Epithelial cell of proximal tubule (primary cell): Measurements from ENCODE around the gene GRK5. TPM values are rescaled to one million over a fixed set of nuclear protein-coding genes. Genes with fewer than 3 reads are reported as not detected.
"Not testable (repeated sequence)": the region's sequence is repeated elsewhere in the genome, so short reads cannot be mapped to it uniquely, and the experiment has no call there.

Source experiments
- DNase-seq: peaks from one replicate; pipeline ENCODE4 v3.0.0-alpha.2; 2011; ENCODE audit warnings: low read depth
- H3K4me3 ChIP-seq: 2 replicates; pipeline ENCODE4 v1.5.1; 2011; ENCODE audit warnings: low read depth, mild to moderate bottlenecking, low read length
- total RNA-seq: library from RNA; depleted of rRNA; stranded (reverse); fragments of >200 nt; gene quantifications from 2 replicates; pipeline ENCODE4 v1.2.3, GENCODE V29; 2015
- TF ChIP-seq, protein P1 (sequence below): conservative IDR thresholded peaks from 2 replicates; pipeline ENCODE4 v1.5.1; 2012; ENCODE audit warnings: low read depth, mild to moderate bottlenecking, low read length

GRK5 gene
- total RNA-seq, 1 donor from 2014 or later, result 2.8 TPM

- TF ChIP-seq, protein P1, sequence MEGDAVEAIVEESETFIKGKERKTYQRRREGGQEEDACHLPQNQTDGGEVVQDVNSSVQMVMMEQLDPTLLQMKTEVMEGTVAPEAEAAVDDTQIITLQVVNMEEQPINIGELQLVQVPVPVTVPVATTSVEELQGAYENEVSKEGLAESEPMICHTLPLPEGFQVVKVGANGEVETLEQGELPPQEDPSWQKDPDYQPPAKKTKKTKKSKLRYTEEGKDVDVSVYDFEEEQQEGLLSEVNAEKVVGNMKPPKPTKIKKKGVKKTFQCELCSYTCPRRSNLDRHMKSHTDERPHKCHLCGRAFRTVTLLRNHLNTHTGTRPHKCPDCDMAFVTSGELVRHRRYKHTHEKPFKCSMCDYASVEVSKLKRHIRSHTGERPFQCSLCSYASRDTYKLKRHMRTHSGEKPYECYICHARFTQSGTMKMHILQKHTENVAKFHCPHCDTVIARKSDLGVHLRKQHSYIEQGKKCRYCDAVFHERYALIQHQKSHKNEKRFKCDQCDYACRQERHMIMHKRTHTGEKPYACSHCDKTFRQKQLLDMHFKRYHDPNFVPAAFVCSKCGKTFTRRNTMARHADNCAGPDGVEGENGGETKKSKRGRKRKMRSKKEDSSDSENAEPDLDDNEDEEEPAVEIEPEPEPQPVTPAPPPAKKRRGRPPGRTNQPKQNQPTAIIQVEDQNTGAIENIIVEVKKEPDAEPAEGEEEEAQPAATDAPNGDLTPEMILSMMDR, result no peak
- H3K4me3 ChIP-seq, result no peak overlapping the region
- DNase-seq, result no peak
Observed at GRCh38 chr10:119460369-119461195, 253.2 kb downstream of the GRK5 start.

DNA sequence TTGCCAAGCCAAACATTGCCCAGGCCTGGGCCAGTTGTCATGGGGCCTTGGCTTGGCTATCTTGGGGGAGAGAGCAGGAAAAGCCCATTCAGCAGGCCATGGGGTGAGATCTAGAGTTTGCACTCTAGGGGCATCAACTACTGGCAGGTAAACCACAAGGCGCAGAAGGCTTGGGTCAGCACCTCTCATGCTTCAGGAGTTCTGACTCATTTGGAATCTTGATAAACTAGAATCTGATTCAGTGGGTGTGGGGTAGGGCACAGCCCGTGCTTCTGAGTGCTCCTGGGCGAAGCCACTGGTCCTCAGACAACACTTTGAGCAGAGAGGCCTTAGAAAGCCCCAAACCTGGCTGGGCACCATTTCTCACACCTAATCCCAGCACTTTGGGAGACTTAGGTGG lies 254.0 kb downstream of the GRK5 start:
- TF ChIP-seq, protein P1, result peak; percentile 26
- DNase-seq, result peak; percentile 56
- H3K4me3 ChIP-seq, result no peak overlapping the region

DNA sequence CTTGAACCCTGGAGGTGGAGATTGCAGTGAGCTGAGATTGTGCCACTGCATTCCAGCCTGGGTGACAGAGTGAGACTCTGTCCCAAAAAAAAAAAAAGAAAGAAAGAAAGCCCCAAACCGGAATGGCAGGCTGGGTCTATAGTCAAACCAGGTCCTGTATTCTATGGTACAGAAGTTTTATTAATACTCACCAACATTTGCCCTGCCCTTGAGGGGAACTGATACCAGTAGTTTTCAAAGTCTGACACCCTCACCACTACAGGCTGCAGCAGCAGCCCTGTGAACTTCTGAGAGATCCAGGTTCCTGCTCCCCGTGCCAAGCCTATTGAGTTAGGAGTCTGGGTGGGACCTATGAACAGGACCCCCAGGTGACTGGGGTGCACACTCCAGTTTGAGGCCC lies 254.6 kb downstream of the GRK5 start:
- DNase-seq, result no peak
- TF ChIP-seq, protein P1, result no peak
- H3K4me3 ChIP-seq, result no peak overlapping the region

DNA sequence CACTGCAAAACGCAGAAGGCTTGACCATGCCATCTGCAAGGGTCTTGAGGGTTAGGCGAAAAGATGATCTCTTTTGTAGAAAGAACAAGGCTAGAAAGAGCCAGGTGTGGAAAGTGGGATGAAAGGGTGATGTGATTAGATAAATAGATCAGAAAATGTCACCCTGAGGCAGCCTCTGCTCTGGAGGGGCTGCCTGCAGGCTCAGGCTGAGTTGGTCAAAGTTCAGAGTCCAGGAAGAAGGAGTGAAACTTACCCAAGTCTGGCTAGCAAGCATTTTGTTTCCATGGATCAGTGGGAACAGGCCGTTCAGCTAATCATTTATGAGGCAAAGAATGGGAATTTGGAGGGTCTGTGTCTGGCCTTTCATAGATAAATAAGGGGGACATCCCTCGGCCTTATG lies 255.4 kb downstream of the GRK5 start:
- TF ChIP-seq, protein P1, result no peak

GRCh38 chr10:119463195-119463594 lies 255.8 kb downstream of the GRK5 start:
- DNase-seq, H3K4me3 ChIP-seq: not testable (repeated sequence)

More for the DNA sequence above, 255.4 kb downstream of the GRK5 start:
- H3K4me3 ChIP-seq, result no peak overlapping the region
- no peak for DNase-seq

- TF ChIP-seq, protein P1, result no peak
- DNase-seq, result no peak
Observed at GRCh38 chr10:119465085-119465484, 257.7 kb downstream of the GRK5 start.

DNA sequence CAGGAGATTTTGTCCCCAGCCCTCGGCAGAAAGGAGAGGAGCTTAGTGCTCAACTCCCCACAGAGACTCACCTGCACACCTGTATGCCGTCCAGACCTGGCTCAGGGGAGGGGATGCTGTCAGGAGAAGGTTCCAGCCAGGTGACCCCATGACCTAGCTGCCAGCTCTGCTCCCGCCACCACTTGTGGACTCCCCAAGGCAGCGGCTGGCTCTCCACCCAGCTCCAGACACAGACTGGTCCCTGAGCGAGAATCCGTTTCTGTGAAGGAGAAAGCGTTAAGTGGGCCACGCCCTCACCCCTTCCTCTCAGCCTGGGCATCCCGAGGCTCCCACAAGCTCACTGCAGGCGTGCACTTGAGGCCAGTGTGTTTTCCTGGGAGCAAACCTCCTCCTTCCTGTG lies 258.7 kb downstream of the GRK5 start:
- DNase-seq, result no peak
- no peak overlapping the region for H3K4me3 ChIP-seq
- TF ChIP-seq, protein P1, result no peak

More at GRCh38 chr10:119465085-119465484, 257.7 kb downstream of the GRK5 start:
- H3K4me3 ChIP-seq, result no peak overlapping the region
